Spleen (tissue), 11 donors: ENCODE data around the gene TMBIM1. TPM values are rescaled to one million over a fixed set of nuclear protein-coding genes. Genes with fewer than 3 reads are reported as not detected.

Experiments
- microRNA-seq, 3 donors: library from miRNA; unstranded; fragments of <30 nt; microRNA quantifications; one replicate each; pipeline versions ENCODE4 to v1.1.0, GENCODE V29; 2019 to 2020
- polyA plus RNA-seq, 3 donors: library from polyadenylated mRNA; stranded (reverse); fragments of 200-250 nt; gene quantifications; one replicate each; pipeline ENCODE4 v1.2.1, GENCODE V29; 2013
- small RNA-seq, 4 donors: library from RNA; depleted of rRNA; stranded (forward); fragments of <200 nt; gene quantifications; one replicate each; pipeline ENCODE3, GENCODE V24; 2016
- total RNA-seq, 7 donors: library from RNA; depleted of rRNA in 3 of 7; stranded (reverse); fragments of >200 nt in 3 of 7; fragmentation: NEBNext Ultra II Directional in 4 of 7; extraction: Animal tissue kit (Norgen Biotek cat#: 25700) in 4 of 7; gene quantifications; one replicate each; pipeline versions ENCODE4 v1.1.0 to v1.2.1, GENCODE V29; 2016 to 2021
- donor health status: healthy with polysubstance abuse.
- donor health status: DM: no; HTN: no; CAD: no; lungs with moderate emphysema.
- donor health status: DM: no; HTN: no; CAD: no.
- donor health status: Bipolar disorder and iron deficiency.
- donor health status: healthy.
- donor health status: DM: no; HTN: no; CAD: no.
- donor health status: DM: yes; HTN: yes; CAD: no.

TMBIM1 gene
- total and polyA plus RNA-seq, 10 donors: 17.2 to 121 (median 85.2) TPM

Small RNAs within 50 kb of the gene (microRNA-seq; reads per million reads assigned to microRNA genes)
- gene MIR6513 (3.4 to 5.3 (median 4.7) reads per million in 3 donors), gene MIR6810 (1.1 to 1.4 (median 1.4) reads per million in 3 donors)

Small RNAs within 50 kb of the gene (small RNA-seq; reads per million reads assigned to genes)
- 0 to 0.08 (median 0) reads per million in 4 donors for gene MIR6810

Other genes starting within 250 kb of the TMBIM1 start
- 1 to 10 TPM; 2.0 to 4.5 (median 2.6) TPM for gene RUFY4, start 223.2 kb downstream of the TMBIM1 start, total RNA-seq
- gene RUFY4, start 223.2 kb downstream of the TMBIM1 start, polyA plus RNA-seq: 1 to 10 TPM in 2 of 3 donors, under 1 TPM in 1; 0.32 to 3.7 (median 2.7) TPM
- 100 to 1,000 TPM in 1 of 7 donors, 10 to 100 TPM in 6; 24.4 to 113 (median 56.2) TPM for gene CXCR2, start 166.5 kb downstream of the TMBIM1 start, total RNA-seq
- gene CXCR2, start 166.5 kb downstream of the TMBIM1 start, polyA plus RNA-seq: 1 to 10 TPM in 2 of 3 donors, under 1 TPM in 1; 0.39 to 6.5 (median 2.6) TPM
- gene CXCR1, start 125.5 kb downstream of the TMBIM1 start, total RNA-seq: 100 to 1,000 TPM in 2 of 7 donors, 10 to 100 TPM in 5; 19.4 to 139 (median 48.4) TPM
- 1 to 10 TPM in 2 of 3 donors, under 1 TPM in 1; 0.70 to 6.6 (median 4.9) TPM for gene CXCR1, start 125.5 kb downstream of the TMBIM1 start, polyA plus RNA-seq
- 100 to 1,000 TPM; 344 to 554 (median 430) TPM for gene ARPC2, start 75.3 kb downstream of the TMBIM1 start, total RNA-seq
- 100 to 1,000 TPM; 262 to 317 (median 289) TPM for gene ARPC2, start 75.3 kb downstream of the TMBIM1 start, polyA plus RNA-seq
- gene GPBAR1, start 31.5 kb downstream of the TMBIM1 start, total RNA-seq: 10 to 100 TPM in 1 of 7 donors, 1 to 10 TPM in 6; 2.6 to 13.9 (median 7.3) TPM
- 1 to 10 TPM; 1.4 to 9.0 (median 2.9) TPM for gene GPBAR1, start 31.5 kb downstream of the TMBIM1 start, polyA plus RNA-seq
- 10 to 100 TPM; 55.6 to 84.6 (median 61.9) TPM for gene AAMP, start 22.4 kb downstream of the TMBIM1 start, total RNA-seq
- 10 to 100 TPM; 54.1 to 93.8 (median 65.6) TPM for gene AAMP, start 22.4 kb downstream of the TMBIM1 start, polyA plus RNA-seq
- gene PNKD, start 22.0 kb downstream of the TMBIM1 start, total RNA-seq: 10 to 100 TPM; 41.4 to 61.2 (median 47.7) TPM
- gene PNKD, start 22.0 kb downstream of the TMBIM1 start, polyA plus RNA-seq: 10 to 100 TPM; 69.0 to 92.1 (median 83.5) TPM
- under 1 TPM in 5 of 7 donors, not detected in 2; 0.30 to 0.76 (median 0.60) TPM for gene CATIP, start 64.4 kb upstream of the TMBIM1 start, total RNA-seq
- 1 to 10 TPM in 1 of 3 donors, under 1 TPM in 2; 0.57 to 1.1 (median 0.99) TPM for gene CATIP, start 64.4 kb upstream of the TMBIM1 start, polyA plus RNA-seq
- 100 to 1,000 TPM in 4 of 7 donors, 10 to 100 TPM in 3; 63.5 to 576 (median 167) TPM for gene SLC11A1, start 89.8 kb upstream of the TMBIM1 start, total RNA-seq
- 10 to 100 TPM in 2 of 3 donors, 1 to 10 TPM in 1; 6.2 to 67.0 (median 38.6) TPM for gene SLC11A1, start 89.8 kb upstream of the TMBIM1 start, polyA plus RNA-seq
- gene CTDSP1, start 107.4 kb upstream of the TMBIM1 start, total RNA-seq: 100 to 1,000 TPM; 114 to 184 (median 163) TPM
- 100 to 1,000 TPM in 1 of 3 donors, 10 to 100 TPM in 2; 65.6 to 114 (median 72.4) TPM for gene CTDSP1, start 107.4 kb upstream of the TMBIM1 start, polyA plus RNA-seq
- under 1 TPM in 3 of 7 donors, not detected in 4; 0.17 to 0.72 (median 0.38) TPM for gene VIL1, start 126.6 kb upstream of the TMBIM1 start, total RNA-seq
- under 1 TPM; 0.04 to 0.19 (median 0.06) TPM for gene VIL1, start 126.6 kb upstream of the TMBIM1 start, polyA plus RNA-seq